GM13976 (cell line): ENCODE data around the gene ZNF101.
A peak's percentile ranks its signal among the peaks of the same experiment; 100 is the strongest.

Experiments used
- DNase-seq: peaks from one replicate; pipeline ENCODE4 v3.0.0; 2012; ENCODE audit warnings: low spot score
- in situ Hi-C: fragments of 300-500 bp; cut with MboI; formaldehyde crosslinking; loops from one replicate; pipeline ENCODE4 v1.12.0; 2022; ENCODE audit warnings: low sequenced_read_pairs, mixed read lengths, inconsistent platforms; ENCODE audit not compliant: unreplicated experiment
- TF ChIP-seq, protein P1 (sequence below): IDR thresholded peaks from 2 replicates; pipeline ENCODE4 v1.5.1; 2012; ENCODE audit warnings: borderline replicate concordance, mild to moderate bottlenecking; ENCODE audit not compliant: insufficient read depth; ENCODE audit errors: extremely low read depth, missing control alignments, control extremely low read depth

ZNF101 gene

DNA sequence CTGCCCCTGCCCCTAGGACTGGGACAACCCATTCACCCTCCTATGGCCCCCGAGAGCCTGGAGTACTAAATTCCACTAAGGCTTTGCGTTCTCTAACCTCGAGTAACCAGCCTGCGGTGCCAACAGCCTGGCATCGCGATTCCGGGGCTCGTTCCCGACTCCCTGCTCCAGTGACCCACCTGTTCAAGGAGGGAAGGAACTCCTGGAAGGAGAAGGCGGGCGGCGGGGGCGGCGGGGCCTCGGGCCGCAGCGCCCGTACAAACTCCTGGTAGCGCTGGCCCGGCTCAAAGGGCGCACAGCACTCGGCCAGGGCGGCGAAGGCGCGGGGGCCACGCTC is 31.5 kb upstream of the ZNF101 start:
- no peak for DNase-seq
- in situ Hi-C loops: loop anchor here (25.0 kb wide), 1 partner anchor 275 kb away; no protein-coding TSS in a partner anchor
- TF ChIP-seq, protein P1, sequence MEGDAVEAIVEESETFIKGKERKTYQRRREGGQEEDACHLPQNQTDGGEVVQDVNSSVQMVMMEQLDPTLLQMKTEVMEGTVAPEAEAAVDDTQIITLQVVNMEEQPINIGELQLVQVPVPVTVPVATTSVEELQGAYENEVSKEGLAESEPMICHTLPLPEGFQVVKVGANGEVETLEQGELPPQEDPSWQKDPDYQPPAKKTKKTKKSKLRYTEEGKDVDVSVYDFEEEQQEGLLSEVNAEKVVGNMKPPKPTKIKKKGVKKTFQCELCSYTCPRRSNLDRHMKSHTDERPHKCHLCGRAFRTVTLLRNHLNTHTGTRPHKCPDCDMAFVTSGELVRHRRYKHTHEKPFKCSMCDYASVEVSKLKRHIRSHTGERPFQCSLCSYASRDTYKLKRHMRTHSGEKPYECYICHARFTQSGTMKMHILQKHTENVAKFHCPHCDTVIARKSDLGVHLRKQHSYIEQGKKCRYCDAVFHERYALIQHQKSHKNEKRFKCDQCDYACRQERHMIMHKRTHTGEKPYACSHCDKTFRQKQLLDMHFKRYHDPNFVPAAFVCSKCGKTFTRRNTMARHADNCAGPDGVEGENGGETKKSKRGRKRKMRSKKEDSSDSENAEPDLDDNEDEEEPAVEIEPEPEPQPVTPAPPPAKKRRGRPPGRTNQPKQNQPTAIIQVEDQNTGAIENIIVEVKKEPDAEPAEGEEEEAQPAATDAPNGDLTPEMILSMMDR: no peak

DNA sequence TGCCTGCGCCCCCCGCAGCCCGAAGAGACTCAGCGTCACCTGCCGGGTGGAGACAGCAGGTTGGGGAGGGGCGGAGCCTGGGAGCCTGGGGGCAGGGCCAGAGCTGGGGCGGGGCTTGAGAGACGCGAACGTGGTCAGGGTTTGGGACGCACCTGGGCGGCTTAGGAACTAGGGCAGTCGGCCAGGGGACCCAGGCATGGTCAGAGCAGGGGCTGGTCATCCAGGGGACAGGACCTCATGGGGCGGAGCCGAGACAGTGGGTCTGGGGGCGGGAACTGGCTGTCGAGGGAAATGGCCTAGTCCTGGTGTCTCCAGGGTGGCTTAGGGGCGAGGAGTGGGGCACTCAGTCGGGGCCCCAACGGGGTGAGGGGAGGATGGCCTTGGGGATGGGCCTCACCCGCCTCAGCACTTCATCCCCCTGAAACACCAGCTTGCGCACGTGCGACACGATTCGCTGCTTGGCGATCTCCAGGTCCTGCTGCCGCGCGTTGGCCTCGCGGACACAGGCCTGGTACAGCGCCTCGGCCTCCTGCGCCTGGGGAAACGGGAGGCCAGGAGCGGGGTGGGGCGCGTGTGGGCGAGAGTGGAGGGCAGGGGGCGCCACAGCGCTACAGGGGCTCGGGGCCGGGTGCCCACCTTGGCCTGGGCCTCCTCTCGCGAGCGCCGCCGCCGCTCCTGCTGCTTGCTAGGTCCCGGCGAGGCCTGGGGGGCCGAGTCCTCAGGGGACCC is 31.0 kb upstream of the ZNF101 start:
- DNase-seq: no peak
- TF ChIP-seq, protein P1: no peak
- in situ Hi-C loops: loop anchor here (25.0 kb wide), 1 partner anchor 275 kb away; no protein-coding TSS in a partner anchor

DNA sequence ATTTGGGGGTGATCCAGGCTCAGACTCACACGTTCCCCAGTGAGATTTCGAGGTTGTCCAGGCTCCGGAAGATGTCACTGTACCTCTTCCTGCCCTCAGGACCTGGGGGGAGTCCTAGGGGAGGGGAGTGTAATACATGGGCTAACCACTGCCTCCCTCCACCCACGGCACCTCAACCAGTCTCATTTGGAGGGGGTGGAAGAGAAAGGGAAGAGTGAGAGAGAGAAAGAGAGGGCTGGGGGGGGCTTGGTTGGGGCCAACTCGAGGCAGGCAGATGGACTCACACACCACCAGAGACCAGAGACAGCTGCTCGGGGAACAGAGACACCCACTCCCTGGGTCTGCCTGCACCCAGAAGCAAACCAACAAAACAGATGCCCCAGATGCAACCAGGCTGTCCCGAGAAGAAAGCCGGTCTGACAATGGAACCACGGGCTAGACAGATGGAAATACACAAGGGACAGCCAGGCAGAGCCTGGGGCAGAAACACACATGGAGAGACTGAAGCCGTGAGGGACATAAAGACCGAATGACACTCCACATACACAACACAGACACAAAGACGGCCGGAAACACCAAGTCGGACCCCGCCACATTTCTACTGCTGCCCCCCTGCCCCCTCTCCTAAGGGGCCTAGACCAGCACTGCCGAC is 26.0 kb upstream of the ZNF101 start:
- peak; percentile 77 for DNase-seq
- in situ Hi-C loops: loop anchor here (5.0 to 25.0 kb wide), 2 partner anchors 105 to 280 kb away; partner anchors contain the start of gene CILP2
- TF ChIP-seq, protein P1: no peak

DNA sequence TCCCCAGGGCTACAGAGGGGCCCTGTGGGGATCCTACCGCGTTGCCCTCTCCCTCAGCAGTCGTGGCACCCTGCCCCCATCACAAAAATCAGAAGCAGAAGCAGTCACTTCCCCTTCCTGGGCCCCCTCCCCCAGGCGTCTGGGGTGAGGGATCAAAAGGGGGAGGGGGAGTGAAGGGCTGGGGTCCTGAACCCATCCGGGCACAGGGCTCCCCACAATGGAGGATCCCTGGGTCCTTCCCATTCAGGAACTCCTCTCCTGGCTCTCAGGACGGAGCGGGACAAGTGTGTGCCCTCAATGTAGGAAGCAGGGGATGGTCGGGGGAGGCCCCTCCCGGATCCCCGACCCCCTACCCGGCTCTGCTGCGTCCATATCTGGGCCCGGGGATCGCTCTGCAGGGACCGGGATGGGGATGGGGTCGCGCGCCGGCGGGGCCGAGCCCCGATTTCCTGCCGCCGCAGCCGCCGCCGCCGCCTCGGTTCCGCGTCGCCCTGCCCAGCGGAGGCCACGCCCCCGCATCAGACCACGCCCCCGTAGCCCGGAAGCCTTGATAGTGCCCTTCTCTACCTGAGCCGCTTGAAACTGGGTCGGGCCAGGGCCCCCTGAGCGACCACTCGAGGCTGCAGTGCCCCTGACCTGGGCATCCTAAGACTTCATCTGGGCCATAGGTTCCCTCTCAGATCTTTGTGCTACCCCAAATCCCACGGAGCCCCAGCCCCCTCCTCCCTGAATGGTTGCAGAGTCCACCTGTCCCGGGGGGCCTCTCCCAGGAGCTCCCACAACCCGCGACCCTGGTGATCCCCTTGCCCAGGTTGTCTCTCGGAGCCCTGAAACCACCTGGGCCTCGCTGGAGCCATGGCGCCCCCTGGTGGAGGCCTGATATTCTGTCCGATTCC is 25.2 kb upstream of the ZNF101 start, which contains the start of gene GMIP:
GMIP (minus strand) TSS at position 500 of the 896 bp plus-strand sequence; CDS start at position 372, 128 bp downstream.
- peak; percentile 97 for DNase-seq
- in situ Hi-C loops: loop anchor here (5.0 to 25.0 kb wide), 2 partner anchors 106 to 281 kb away; partner anchors contain the start of gene CILP2
- TF ChIP-seq, protein P1: peak; percentile 88

DNA sequence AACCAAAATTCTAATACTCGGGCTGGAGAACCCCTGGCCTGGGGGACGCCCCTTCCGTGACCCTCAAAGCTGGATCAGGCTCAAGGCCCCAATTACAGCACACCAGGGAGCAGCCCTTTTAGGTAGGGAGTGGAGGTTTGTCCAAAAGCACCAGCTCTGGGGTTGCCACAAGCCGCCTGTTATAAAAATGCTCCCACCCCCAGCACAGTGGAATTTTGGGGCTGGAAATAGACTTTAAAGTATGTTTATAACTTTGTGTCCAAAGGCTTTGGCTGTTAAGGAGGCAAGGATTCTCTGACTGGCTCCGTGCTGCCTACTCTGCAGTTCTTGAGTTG is 24.6 kb upstream of the ZNF101 start:
- TF ChIP-seq, protein P1: no peak
- in situ Hi-C loops: loop anchor here (5.0 to 25.0 kb wide), 2 partner anchors 107 to 282 kb away; partner anchors contain the start of gene CILP2
- DNase-seq: no peak
